GM12878 (cell line): ENCODE data around the gene ZDHHC11. TPM values are rescaled to one million over a fixed set of nuclear protein-coding genes. Genes with fewer than 3 reads are reported as not detected.

ENCODE experiments used
- ATAC-seq: fragments of 200-7000 bp; cut with Tn5 transposase; 3 replicates; pipeline ENCODE4 v1.9.1; 2020; ENCODE audit warnings: mild to moderate bottlenecking, moderate library complexity
- BruUV-seq: library from RNA; stranded (reverse); fragments of 400-500 nt; replicated peaks from 2 replicates; lab custom pipeline; 2021; lab: Mats Ljungman, UMichigan
- CTCF ChIA-PET: fragments of 300-600 bp; sonication (Branson Sonifier 250); formaldehyde crosslinking; extraction: SDS; loops from one replicate; lab custom pipeline; 2021; ENCODE audit warnings: inconsistent platforms; lab: Yijun Ruan, JAX
- POLR2A ChIA-PET: fragments of 350-600 bp; formaldehyde crosslinking; extraction: SDS; loops from one replicate; lab custom pipeline; 2021; ENCODE audit warnings: inconsistent platforms; lab: Charles Lee
- RAD21 ChIA-PET: fragments of 300-600 bp; sonication (Branson Sonifier 250); formaldehyde crosslinking; loops from one replicate; lab custom pipeline; 2023; ENCODE audit warnings: antibody characterized with exemption; ENCODE audit not compliant: unreplicated experiment; lab: Charles Lee
- SMC1A ChIA-PET: fragments of 300-600 bp; sonication (Branson Sonifier 250); formaldehyde crosslinking; loops from one replicate; lab custom pipeline; 2023; ENCODE audit not compliant: unreplicated experiment, uncharacterized antibody; lab: Charles Lee
- DNase-seq: peaks from one replicate; pipeline ENCODE4 v3.0.0-alpha.2; 2011; ENCODE audit warnings: low read depth, low spot score
- FAIRE-seq: peaks from 3 replicates; lab custom pipeline; 2011; peaks lifted over from hg19 to GRCh38; lab: Jason Lieb, UNC
- H2AFZ ChIP-seq: 2 replicates; pipeline ENCODE4 v1.6.0; 2011; ENCODE audit warnings: low read depth, low read length, control low read depth; ENCODE audit not compliant: control insufficient read depth
- H3K27ac ChIP-seq: 2 replicates; pipeline ENCODE4 v1.5.1; 2011; ENCODE audit warnings: control low read depth; ENCODE audit not compliant: control insufficient read depth, insufficient read depth
- H3K27me3 ChIP-seq, 2 experiments: replicated peaks in 1 of 2; 2 replicates each; pipeline versions ENCODE4 v1.6.0 to v1.6.1; 2011; ENCODE audit warnings: low read length in 1 of 2; ENCODE audit not compliant: control insufficient read depth in 2 of 2, insufficient read depth in 2 of 2
- H3K36me3 ChIP-seq, 2 experiments: 2 replicates each; pipeline ENCODE4 v1.5.1; 2011; ENCODE audit warnings: low read length in 1 of 2; ENCODE audit not compliant: control insufficient read depth in 2 of 2, insufficient read depth in 2 of 2
- H3K4me1 ChIP-seq: 2 replicates; pipeline ENCODE4 v1.6.1; 2011; ENCODE audit warnings: mild to moderate bottlenecking, low read length, moderate library complexity, mixed read lengths; ENCODE audit not compliant: control insufficient read depth, insufficient read depth
- H3K4me2 ChIP-seq: 2 replicates; pipeline ENCODE4 v1.6.0; 2011; ENCODE audit warnings: control low read depth; ENCODE audit not compliant: control insufficient read depth, insufficient read depth
- H3K4me3 ChIP-seq: fragments of 200-600 bp; sonication (generic); 2 replicates; pipeline ENCODE4 v1.5.1; 2016
- H3K79me2 ChIP-seq: 2 replicates; pipeline ENCODE4 v1.6.0; 2011; ENCODE audit warnings: low read length; ENCODE audit not compliant: control insufficient read depth, insufficient read depth
- H3K9ac ChIP-seq: 2 replicates; pipeline ENCODE4 v1.8.0; 2011; ENCODE audit warnings: low read length, control low read depth, mixed read lengths; ENCODE audit not compliant: control insufficient read depth, insufficient read depth
- H3K9me3 ChIP-seq: replicated peaks from 3 replicates; pipeline ENCODE4 v1.5.1; 2011; ENCODE audit warnings: mild to moderate bottlenecking, low read length; ENCODE audit not compliant: control insufficient read depth, insufficient read depth
- H4K20me1 ChIP-seq: 2 replicates; pipeline ENCODE4 v1.6.0; 2011; ENCODE audit not compliant: control insufficient read depth, insufficient read depth
- FOS ChIP-seq: IDR thresholded peaks from 3 replicates; pipeline ENCODE4 v1.6.1; 2011; ENCODE audit warnings: borderline replicate concordance; ENCODE audit not compliant: insufficient read length; ENCODE audit errors: extremely low read depth
- NR2C1 ChIP-seq: fragments of 450-650 bp; IDR thresholded peaks from 2 replicates; pipeline ENCODE4 v1.6.1; 2017; ENCODE audit warnings: antibody characterized with exemption, mild to moderate bottlenecking, moderate library complexity
- TAF1 ChIP-seq: IDR thresholded peaks from 2 replicates; pipeline ENCODE4 v1.6.1; 2011; ENCODE audit warnings: mild to moderate bottlenecking, low read depth, low read length, borderline replicate concordance
- ZNF207 ChIP-seq: fragments of 450-650 bp; IDR thresholded peaks from 2 replicates; pipeline ENCODE4 v1.6.1; 2014; ENCODE audit warnings: antibody characterized with exemption, mild to moderate bottlenecking, borderline replicate concordance
- ZNF274 ChIP-seq: IDR thresholded peaks from one replicate; pipeline ENCODE4 v1.8.0; 2011; ENCODE audit not compliant: insufficient read length, insufficient read depth
- ZNF622 ChIP-seq: fragments of 450-650 bp; IDR thresholded peaks from 2 replicates; pipeline ENCODE4 v1.6.1; 2017; ENCODE audit warnings: mild to moderate bottlenecking, inconsistent platforms
- WGBS: methylation state at CpG from one replicate; pipeline ENCODE4 v1.1.6; 2016; ENCODE audit warnings: low lambda C conversion rate; ENCODE audit not compliant: insufficient replicate concordance, insufficient coverage; ENCODE audit errors: missing lambda C conversion rate; 5-methylcytosine and 5-hydroxymethylcytosine counted together
- in situ Hi-C: fragments of 300-500 bp; cut with MboI; formaldehyde crosslinking; loops from 9 replicates; pipeline ENCODE4 v1.14.3; 2018; ENCODE audit warnings: mixed read lengths
- intact Hi-C: fragments of 100-400 bp; cut with micrococcal nuclease; formaldehyde crosslinking; loops from one replicate; pipeline ENCODE4 v1.14.2; 2022; ENCODE audit not compliant: unreplicated experiment
- polyA plus RNA-seq, 11 experiments: library from polyadenylated mRNA; depleted of rRNA in 4 of 11; unstranded in 6 of 11; stranded (reverse) in 5 of 11; fragments of >200 nt; fragmentation: Nextera tagmentation in 4 of 11; fragmentation: Illumina TruSeq in 1 of 11; extraction: Ambion mirVana in 4 of 11; extraction: Trizol in 1 of 11; gene quantifications; 1 replicate in 1 of 11; 2 replicates in 10 of 11; pipeline versions ENCODE4 v1.2.1 to v1.2.3, GENCODE V29; 2011 to 2016; ENCODE audit warnings: inconsistent platforms in 2 of 11, missing spikeins in 2 of 11, low read depth in 1 of 11
- total RNA-seq, 4 experiments: library from RNA; depleted of rRNA in 3 of 4; stranded (reverse); fragments of >200 nt in 3 of 4; fragmentation: Illumina TruSeq in 1 of 4; extraction: Trizol in 1 of 4; gene quantifications; 2 replicates each; pipeline versions ENCODE4 v1.2.1 to v1.2.3, GENCODE V29; 2013 to 2021
- TF ChIP-seq, protein P1 (sequence below): IDR thresholded peaks from 2 replicates; pipeline ENCODE4 v1.6.1; 2011; ENCODE audit warnings: borderline replicate concordance, low read depth, mild to moderate bottlenecking, moderate library complexity, mixed read lengths, low read length; ENCODE audit not compliant: insufficient read depth; ENCODE audit errors: extremely low read length
- TF ChIP-seq, protein P2 (sequence below): IDR thresholded peaks from 2 replicates; pipeline ENCODE4 v1.6.1; 2011; ENCODE audit warnings: borderline replicate concordance, low read depth, mild to moderate bottlenecking, moderate library complexity, low read length; ENCODE audit not compliant: insufficient read depth, poor library complexity, severe bottlenecking
- TF ChIP-seq, protein P3 (sequence below): IDR thresholded peaks from 2 replicates; pipeline ENCODE4 v1.6.1; 2012; ENCODE audit warnings: low read depth, low read length, improper control_type of control experiment
- TF ChIP-seq, protein P4 (sequence below): fragments of 150-350 bp; IDR thresholded peaks from 2 replicates; pipeline ENCODE4 v1.6.1; 2014; ENCODE audit warnings: mild to moderate bottlenecking, low read depth, low read length
- TF ChIP-seq, protein P5 (sequence below): fragments of 450-650 bp; IDR thresholded peaks from 2 replicates; pipeline ENCODE4 v1.6.1; 2016; ENCODE audit warnings: mild to moderate bottlenecking

The ZDHHC11 gene
- total and polyA plus RNA-seq, 10 of the 15 experiments (the other 5 are each of a cell fraction or from before 2014, with no cell fraction given), result 0.04 to 1.4 (median 0.30) TPM

DNA sequence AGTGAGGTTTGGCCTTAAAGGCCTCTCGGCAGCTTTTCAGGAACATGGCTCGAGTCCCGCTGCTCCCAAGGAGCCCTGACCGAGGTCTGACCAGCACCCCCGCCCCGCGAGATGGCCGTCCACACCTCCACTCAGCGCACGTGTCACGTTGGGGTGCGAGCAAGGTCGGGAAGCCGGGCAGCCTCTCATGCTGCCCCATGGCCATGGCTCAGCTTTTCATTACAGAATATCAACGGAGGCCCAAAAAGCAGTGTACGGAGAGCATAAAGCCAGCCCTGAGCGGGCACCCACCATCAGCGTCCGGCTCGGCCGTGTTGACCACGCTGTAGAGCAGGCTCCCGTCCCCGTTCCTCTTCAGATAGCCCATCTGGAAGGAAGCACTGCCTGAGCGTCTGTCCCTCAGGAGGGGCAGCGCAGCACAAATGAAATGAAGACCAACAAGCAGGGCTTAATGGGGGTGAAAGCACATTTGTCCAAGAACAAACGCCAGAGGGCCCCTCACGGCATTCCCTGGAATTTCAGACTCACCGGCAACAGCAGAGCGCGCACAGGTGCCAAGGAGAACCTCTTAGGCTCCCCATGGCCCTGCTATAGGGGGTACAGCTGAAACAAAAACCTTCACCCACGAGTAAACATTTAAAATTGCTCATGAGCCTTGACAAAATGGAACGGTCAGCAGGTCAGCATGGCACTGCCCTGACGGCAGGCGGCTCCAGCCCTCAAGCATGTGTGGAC, 30.2 kb upstream of the ZDHHC11 start:
- ChIA-PET SMC1A (no interaction called here), POLR2A (no interaction called here), CTCF (no interaction called here), RAD21 (no interaction called here)
- no peak for FAIRE-seq
- Histone ChIP-seq H2AFZ (no peak overlapping the region), H3K4me1 (no peaks in the 10 kb centered on the region), H3K9ac (no peak overlapping the region), H3K79me2 (peaks cover 4% of the 10 kb centered on the region; the same call in 1 of the 2 replicates), H3K9me3 (no peaks in the 10 kb centered on the region; the same call in 2 of the 3 replicates), H3K36me3 (peaks cover 49 to 55% of the 10 kb centered on the region in 2 experiments), H3K27ac (no peak overlapping the region), H3K27me3 (no peaks in the 10 kb centered on the region), H4K20me1 (peaks cover 5% of the 10 kb centered on the region; the same call in 1 of the 2 replicates), H3K4me2 (no peak overlapping the region), H3K4me3 (no peak overlapping the region)
- in situ Hi-C loops, result no loop called here
- ATAC-seq, result no peak
- DNase-seq, result no peak
- no TSS peak for BruUV-seq
- WGBS, result 99% methylated on average over 35 of the region's 35 CpGs
- TF ChIP-seq, protein P1, sequence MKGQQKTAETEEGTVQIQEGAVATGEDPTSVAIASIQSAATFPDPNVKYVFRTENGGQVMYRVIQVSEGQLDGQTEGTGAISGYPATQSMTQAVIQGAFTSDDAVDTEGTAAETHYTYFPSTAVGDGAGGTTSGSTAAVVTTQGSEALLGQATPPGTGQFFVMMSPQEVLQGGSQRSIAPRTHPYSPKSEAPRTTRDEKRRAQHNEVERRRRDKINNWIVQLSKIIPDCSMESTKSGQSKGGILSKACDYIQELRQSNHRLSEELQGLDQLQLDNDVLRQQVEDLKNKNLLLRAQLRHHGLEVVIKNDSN, result no peak
- TF ChIP-seq ZNF207 (no peak), ZNF274 (no peak), FOS (no peak), ZNF622 (no peak), TAF1 (no peak), NR2C1 (no peak)
- TF ChIP-seq, protein P2, sequence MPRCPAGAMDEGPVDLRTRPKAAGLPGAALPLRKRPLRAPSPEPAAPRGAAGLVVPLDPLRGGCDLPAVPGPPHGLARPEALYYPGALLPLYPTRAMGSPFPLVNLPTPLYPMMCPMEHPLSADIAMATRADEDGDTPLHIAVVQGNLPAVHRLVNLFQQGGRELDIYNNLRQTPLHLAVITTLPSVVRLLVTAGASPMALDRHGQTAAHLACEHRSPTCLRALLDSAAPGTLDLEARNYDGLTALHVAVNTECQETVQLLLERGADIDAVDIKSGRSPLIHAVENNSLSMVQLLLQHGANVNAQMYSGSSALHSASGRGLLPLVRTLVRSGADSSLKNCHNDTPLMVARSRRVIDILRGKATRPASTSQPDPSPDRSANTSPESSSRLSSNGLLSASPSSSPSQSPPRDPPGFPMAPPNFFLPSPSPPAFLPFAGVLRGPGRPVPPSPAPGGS, result no peak
- TF ChIP-seq, protein P3, sequence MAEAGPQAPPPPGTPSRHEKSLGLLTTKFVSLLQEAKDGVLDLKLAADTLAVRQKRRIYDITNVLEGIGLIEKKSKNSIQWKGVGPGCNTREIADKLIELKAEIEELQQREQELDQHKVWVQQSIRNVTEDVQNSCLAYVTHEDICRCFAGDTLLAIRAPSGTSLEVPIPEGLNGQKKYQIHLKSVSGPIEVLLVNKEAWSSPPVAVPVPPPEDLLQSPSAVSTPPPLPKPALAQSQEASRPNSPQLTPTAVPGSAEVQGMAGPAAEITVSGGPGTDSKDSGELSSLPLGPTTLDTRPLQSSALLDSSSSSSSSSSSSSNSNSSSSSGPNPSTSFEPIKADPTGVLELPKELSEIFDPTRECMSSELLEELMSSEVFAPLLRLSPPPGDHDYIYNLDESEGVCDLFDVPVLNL, result no peak
- TF ChIP-seq, protein P4, sequence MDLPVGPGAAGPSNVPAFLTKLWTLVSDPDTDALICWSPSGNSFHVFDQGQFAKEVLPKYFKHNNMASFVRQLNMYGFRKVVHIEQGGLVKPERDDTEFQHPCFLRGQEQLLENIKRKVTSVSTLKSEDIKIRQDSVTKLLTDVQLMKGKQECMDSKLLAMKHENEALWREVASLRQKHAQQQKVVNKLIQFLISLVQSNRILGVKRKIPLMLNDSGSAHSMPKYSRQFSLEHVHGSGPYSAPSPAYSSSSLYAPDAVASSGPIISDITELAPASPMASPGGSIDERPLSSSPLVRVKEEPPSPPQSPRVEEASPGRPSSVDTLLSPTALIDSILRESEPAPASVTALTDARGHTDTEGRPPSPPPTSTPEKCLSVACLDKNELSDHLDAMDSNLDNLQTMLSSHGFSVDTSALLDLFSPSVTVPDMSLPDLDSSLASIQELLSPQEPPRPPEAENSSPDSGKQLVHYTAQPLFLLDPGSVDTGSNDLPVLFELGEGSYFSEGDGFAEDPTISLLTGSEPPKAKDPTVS, result no peak
- TF ChIP-seq, protein P5, sequence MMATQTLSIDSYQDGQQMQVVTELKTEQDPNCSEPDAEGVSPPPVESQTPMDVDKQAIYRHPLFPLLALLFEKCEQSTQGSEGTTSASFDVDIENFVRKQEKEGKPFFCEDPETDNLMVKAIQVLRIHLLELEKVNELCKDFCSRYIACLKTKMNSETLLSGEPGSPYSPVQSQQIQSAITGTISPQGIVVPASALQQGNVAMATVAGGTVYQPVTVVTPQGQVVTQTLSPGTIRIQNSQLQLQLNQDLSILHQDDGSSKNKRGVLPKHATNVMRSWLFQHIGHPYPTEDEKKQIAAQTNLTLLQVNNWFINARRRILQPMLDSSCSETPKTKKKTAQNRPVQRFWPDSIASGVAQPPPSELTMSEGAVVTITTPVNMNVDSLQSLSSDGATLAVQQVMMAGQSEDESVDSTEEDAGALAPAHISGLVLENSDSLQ, result no peak
- intact Hi-C loops, result no loop called here
